Spleen (tissue), 11 donors: ENCODE data around the gene TREM1. TPM values are rescaled to one million over a fixed set of nuclear protein-coding genes. Genes with fewer than 3 reads are reported as not detected.
"Not testable (repeated sequence)": the region's sequence is repeated elsewhere in the genome, so short reads cannot be mapped to it uniquely, and the experiment has no call there.

Experiments used
- DNase-seq: peaks from one replicate; pipeline ENCODE4 v3.0.0-alpha.2; 2020
- H3K27ac ChIP-seq, 8 donors: fragments of 200-600 bp; sonication (generic) in 7 of 8; 1 replicate in 4 of 8; 2 replicates in 4 of 8; pipeline versions ENCODE4 v1.5.0 to v1.8.0; 2016 to 2021; ENCODE audit warnings: inconsistent platforms in 4 of 8, mild to moderate bottlenecking in 4 of 8, moderate library complexity in 1 of 8
- H3K27me3 ChIP-seq, 7 donors: fragments of 200-600 bp; sonication (generic) in 6 of 7; replicated peaks in 1 of 7; 1 replicate in 4 of 7; 2 replicates in 3 of 7; pipeline versions ENCODE4 v1.5.0 to v1.8.0; 2016 to 2021; ENCODE audit warnings: inconsistent platforms in 3 of 7, mild to moderate bottlenecking in 1 of 7
- H3K36me3 ChIP-seq, 6 donors: fragments of 200-600 bp; sonication (generic) in 5 of 6; 1 replicate in 4 of 6; 2 replicates in 2 of 6; pipeline versions ENCODE4 v1.5.0 to v1.8.0; 2016 to 2021; ENCODE audit warnings: inconsistent platforms in 2 of 6
- H3K4me1 ChIP-seq, 6 donors: fragments of 200-600 bp; sonication (generic) in 5 of 6; 1 replicate in 3 of 6; 2 replicates in 3 of 6; pipeline versions ENCODE4 v1.5.0 to v1.8.0; 2016 to 2021; ENCODE audit warnings: inconsistent platforms in 3 of 6
- H3K4me3 ChIP-seq, 8 donors: fragments of 200-600 bp; sonication (generic) in 7 of 8; 1 replicate in 4 of 8; 2 replicates in 4 of 8; pipeline versions ENCODE4 v1.5.0 to v1.8.0; 2016 to 2021; ENCODE audit warnings: inconsistent platforms in 4 of 8, mild to moderate bottlenecking in 4 of 8, moderate library complexity in 2 of 8
- H3K9me3 ChIP-seq, 8 donors: fragments of 200-600 bp; sonication (generic) in 7 of 8; 1 replicate in 4 of 8; 2 replicates in 4 of 8; pipeline versions ENCODE4 v1.5.0 to v1.8.0; 2016 to 2021; ENCODE audit warnings: inconsistent platforms in 4 of 8
- POLR2A ChIP-seq, 3 donors: fragments of 450-650 bp; IDR thresholded peaks; one replicate each; pipeline ENCODE4 v1.5.1; 2017; ENCODE audit warnings: antibody characterized with exemption in 3 of 3, mild to moderate bottlenecking in 1 of 3
- POLR2AphosphoS5 ChIP-seq, 3 donors: sonication (generic); formaldehyde crosslinking; IDR thresholded peaks; one replicate each; pipeline ENCODE4 v1.5.1; 2017; ENCODE audit warnings: antibody characterized with exemption in 3 of 3
- WGBS, 5 donors: extraction: QIAGEN DNeasy Blood & Tissue Kit in 3 of 5; methylation state at CpG; one replicate each; pipeline versions ENCODE4 v1.1.5 to v1.1.7; 2013 to 2018; 5-methylcytosine and 5-hydroxymethylcytosine counted together
- intact Hi-C: fragments of 100-400 bp; cut with DNase I; formaldehyde crosslinking; loops from one replicate; pipeline ENCODE4 v1.15.0; 2023; ENCODE audit warnings: low total_unique reads
- polyA plus RNA-seq, 3 donors: library from polyadenylated mRNA; stranded (reverse); fragments of 200-250 nt; gene quantifications; one replicate each; pipeline ENCODE4 v1.2.1, GENCODE V29; 2013
- total RNA-seq, 7 donors: library from RNA; depleted of rRNA in 3 of 7; stranded (reverse); fragments of >200 nt in 3 of 7; fragmentation: NEBNext Ultra II Directional in 4 of 7; extraction: Animal tissue kit (Norgen Biotek cat#: 25700) in 4 of 7; gene quantifications; one replicate each; pipeline versions ENCODE4 v1.1.0 to v1.2.1, GENCODE V29; 2016 to 2021
- TF ChIP-seq, protein P1 (sequence below), 11 experiments: fragments of 200-600 bp in 7 of 11; fragments of 450-650 bp in 4 of 11; sonication (generic) in 4 of 11; IDR thresholded peaks in 8 of 11; conservative IDR thresholded peaks in 3 of 11; 1 replicate in 7 of 11; 2 replicates in 4 of 11; pipeline versions ENCODE4 v1.4.0 to v1.8.0; 2016 to 2021; ENCODE audit warnings: antibody characterized with exemption in 11 of 11, inconsistent platforms in 4 of 11, mild to moderate bottlenecking in 1 of 11
- donor health status: healthy with polysubstance abuse.
- donor health status: DM: no; HTN: no; CAD: no; lungs with moderate emphysema.
- donor health status: DM: no; HTN: no; CAD: no.
- donor health status: Bipolar disorder and iron deficiency.
- donor health status: healthy.
- donor health status: DM: no; HTN: no; CAD: no.
- donor health status: DM: yes; HTN: yes; CAD: no.

The TREM1 gene
- total and polyA plus RNA-seq, 10 donors, result 0.64 to 51.9 (median 19.5) TPM

- intact Hi-C loops, result no loop called here
- Histone ChIP-seq H3K4me1 (peaks cover 0 to 26% (median 8%) of the 10 kb centered on the region in 6 donors), H3K36me3 (no peaks in the 10 kb centered on the region), H3K9me3 (peaks cover 0 to 12% (median 8%) of the 10 kb centered on the region in 8 donors), H3K27ac (peak overlapping the region in 6 of 8 donors; percentile 29 to 60 (median 47)), H3K4me3 (no peak overlapping the region), H3K27me3 (no peaks in the 10 kb centered on the region)
- 41 to 54% (median 49%) methylated on average over 3 of the region's 3 CpGs for WGBS, 5 donors
- TF ChIP-seq POLR2A (IDR thresholded peaks at IDR 0.05) (no peak), POLR2AphosphoS5 (IDR thresholded peaks at IDR 0.05) (no peak)
- TF ChIP-seq, protein P1, sequence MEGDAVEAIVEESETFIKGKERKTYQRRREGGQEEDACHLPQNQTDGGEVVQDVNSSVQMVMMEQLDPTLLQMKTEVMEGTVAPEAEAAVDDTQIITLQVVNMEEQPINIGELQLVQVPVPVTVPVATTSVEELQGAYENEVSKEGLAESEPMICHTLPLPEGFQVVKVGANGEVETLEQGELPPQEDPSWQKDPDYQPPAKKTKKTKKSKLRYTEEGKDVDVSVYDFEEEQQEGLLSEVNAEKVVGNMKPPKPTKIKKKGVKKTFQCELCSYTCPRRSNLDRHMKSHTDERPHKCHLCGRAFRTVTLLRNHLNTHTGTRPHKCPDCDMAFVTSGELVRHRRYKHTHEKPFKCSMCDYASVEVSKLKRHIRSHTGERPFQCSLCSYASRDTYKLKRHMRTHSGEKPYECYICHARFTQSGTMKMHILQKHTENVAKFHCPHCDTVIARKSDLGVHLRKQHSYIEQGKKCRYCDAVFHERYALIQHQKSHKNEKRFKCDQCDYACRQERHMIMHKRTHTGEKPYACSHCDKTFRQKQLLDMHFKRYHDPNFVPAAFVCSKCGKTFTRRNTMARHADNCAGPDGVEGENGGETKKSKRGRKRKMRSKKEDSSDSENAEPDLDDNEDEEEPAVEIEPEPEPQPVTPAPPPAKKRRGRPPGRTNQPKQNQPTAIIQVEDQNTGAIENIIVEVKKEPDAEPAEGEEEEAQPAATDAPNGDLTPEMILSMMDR (IDR thresholded peaks at IDR 0.05 in 8 of 11, conservative IDR thresholded peaks at IDR 0.05 in 3 of 11), result no peak
- DNase-seq, result no peak
Observed at GRCh38 chr6:41298785-41299502, 12.5 kb upstream of the TREM1 start.

DNA sequence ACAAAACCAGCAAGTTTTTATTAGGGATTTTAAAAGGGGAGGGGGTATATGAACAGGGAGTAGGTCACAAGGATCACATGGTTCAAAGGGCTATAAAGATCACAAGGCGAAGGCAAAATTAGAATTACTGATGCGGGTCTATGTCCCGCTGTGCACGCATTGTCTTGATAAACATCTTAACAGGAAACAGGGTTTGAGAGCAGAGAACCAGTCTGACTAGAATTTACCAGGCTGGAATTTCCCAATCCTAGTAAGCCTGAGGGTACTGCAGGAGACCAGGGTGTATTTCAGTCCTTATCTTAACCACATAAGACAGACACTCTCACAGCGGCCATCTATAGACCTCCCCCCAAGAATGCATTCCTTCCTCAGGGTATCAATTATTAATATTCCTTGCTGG, 10.8 kb upstream of the TREM1 start:
- intact Hi-C loops, H3K27ac ChIP-seq, H3K4me3 ChIP-seq, H3K36me3 ChIP-seq, DNase-seq, H3K27me3 ChIP-seq: not testable (repeated sequence)
- WGBS, 5 donors, result 69 to 77% (median 73%) methylated on average over 5 of the region's 5 CpGs
- peaks cover 0 to 16% (median 8%) of the 10 kb centered on the region in 6 donors for H3K4me1 ChIP-seq
- H3K9me3 ChIP-seq, result peaks cover 0 to 12% (median 8%) of the 10 kb centered on the region in 8 donors

DNA sequence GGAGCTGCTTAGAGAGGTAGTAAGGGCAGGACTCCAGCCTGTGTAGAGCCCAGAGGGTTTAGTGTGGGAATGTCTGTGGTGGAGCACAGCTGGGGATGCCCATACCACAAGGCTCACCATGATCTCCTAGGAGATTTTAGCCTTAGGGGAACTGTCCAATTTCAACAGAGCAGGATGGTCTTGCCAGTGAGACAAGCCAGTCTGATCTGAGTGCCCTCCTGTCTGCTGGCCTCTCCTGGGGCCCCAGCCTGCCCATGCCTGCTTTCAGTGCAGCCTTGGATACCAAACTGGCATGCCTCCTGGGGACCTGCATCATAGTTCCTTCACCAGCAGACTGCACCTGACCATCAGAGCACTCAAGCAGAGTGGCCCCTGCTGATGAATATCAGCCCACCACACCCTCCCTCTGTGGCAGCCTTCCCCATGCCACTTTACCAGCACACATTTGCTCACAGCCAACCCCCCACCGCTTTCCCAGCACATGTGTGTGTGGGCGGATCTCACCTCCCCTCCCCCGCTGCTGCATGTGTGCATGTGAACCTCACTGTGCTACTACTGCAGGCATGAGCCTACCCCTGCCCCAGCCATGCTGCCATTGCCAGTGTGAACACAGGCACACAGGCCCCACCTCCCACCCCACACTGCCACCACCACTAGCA, 7.9 kb upstream of the TREM1 start:
- intact Hi-C loops, result no loop called here
- no peak for TF ChIP-seq POLR2A (IDR thresholded peaks at IDR 0.05)
- no peak for TF ChIP-seq POLR2AphosphoS5 (IDR thresholded peaks at IDR 0.05)
- TF ChIP-seq, protein P1 (IDR thresholded peaks at IDR 0.05 in 8 of 11, conservative IDR thresholded peaks at IDR 0.05 in 3 of 11), result no peak
- no peak overlapping the region for H3K4me3 ChIP-seq
- DNase-seq, result no peak
- H3K4me1 ChIP-seq, result peaks cover 0 to 13% (median 7%) of the 10 kb centered on the region in 6 donors
- H3K27ac ChIP-seq, result no peak overlapping the region
- 70 to 94% (median 84%) methylated on average over 3 of the region's 3 CpGs for WGBS, 5 donors
- H3K9me3 ChIP-seq, result peaks cover 0 to 10% (median 6%) of the 10 kb centered on the region in 8 donors
- no peaks in the 10 kb centered on the region for H3K36me3 ChIP-seq
- no peaks in the 10 kb centered on the region for H3K27me3 ChIP-seq

DNA sequence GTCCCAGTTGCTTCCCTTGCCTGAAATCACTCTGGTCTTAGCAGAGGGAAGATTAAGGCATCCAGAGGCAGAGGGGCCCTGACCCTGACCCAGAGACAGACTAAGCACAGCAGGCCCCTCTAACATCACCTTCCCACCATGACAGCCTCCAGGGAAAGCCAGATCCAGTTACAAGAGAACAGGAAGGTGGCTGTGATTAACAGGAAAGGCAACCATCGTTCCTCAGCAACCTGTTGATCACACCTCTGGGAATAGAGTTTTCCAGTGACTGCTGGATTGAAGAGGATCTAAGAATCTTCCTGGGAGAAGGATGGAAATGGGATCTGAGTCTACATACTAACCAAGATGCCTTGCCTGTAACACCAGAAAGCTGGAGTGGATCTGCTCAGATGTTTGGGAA, 5.2 kb upstream of the TREM1 start:
- intact Hi-C loops, result no loop called here
- Histone ChIP-seq H3K27me3 (peaks cover 0 to 2% (median 0%) of the 10 kb centered on the region in 7 donors), H3K27ac (no peak overlapping the region), H3K4me1 (peaks cover 0 to 19% (median 0%) of the 10 kb centered on the region in 6 donors), H3K9me3 (peaks cover 0 to 2% (median 0%) of the 10 kb centered on the region in 8 donors), H3K4me3 (no peak overlapping the region), H3K36me3 (no peaks in the 10 kb centered on the region)
- 52 to 92% (median 60%) methylated on average over 1 of the region's 1 CpG for WGBS, 5 donors
- TF ChIP-seq POLR2A (IDR thresholded peaks at IDR 0.05), result no peak
- DNase-seq, result no peak

- DNase-seq, result no peak
- H3K27ac ChIP-seq, result no peak overlapping the region
- no peaks in the 10 kb centered on the region for H3K36me3 ChIP-seq
- H3K4me1 ChIP-seq, result peaks cover 0 to 25% (median 0%) of the 10 kb centered on the region in 6 donors
- WGBS, 5 donors, result 86 to 97% (median 90%) methylated on average over 4 of the region's 4 CpGs
- intact Hi-C loops, result no loop called here
- H3K9me3 ChIP-seq, result no peaks in the 10 kb centered on the region
- peaks cover 0 to 2% (median 0%) of the 10 kb centered on the region in 7 donors for H3K27me3 ChIP-seq
- TF ChIP-seq, protein P1 (IDR thresholded peaks at IDR 0.05 in 8 of 11, conservative IDR thresholded peaks at IDR 0.05 in 3 of 11), result no peak
- TF ChIP-seq POLR2A (IDR thresholded peaks at IDR 0.05) (no peak), POLR2AphosphoS5 (IDR thresholded peaks at IDR 0.05) (no peak)
- H3K4me3 ChIP-seq, result no peak overlapping the region
Observed at GRCh38 chr6:41289815-41290214, 3.3 kb upstream of the TREM1 start.
